Limb (tissue), 2 donors: ENCODE data around the gene CCNQ.

ENCODE experiments used
- DNase-seq, 2 donors: peaks; one replicate each; pipeline ENCODE4 v3.0.0-alpha.2; 2016; ENCODE audit errors: extremely low spot score in 2 of 2

Gene CCNQ

GRCh38 chrX:153596981-153597750 lies 1.8 kb downstream of the CCNQ start:
- DNase-seq = no peak

- no peak for DNase-seq
Measured at GRCh38 chrX:153595859-153596857, 2.8 kb downstream of the CCNQ start.

- DNase-seq = no peak
Measured at GRCh38 chrX:153595387-153595786, 3.6 kb downstream of the CCNQ start.

GRCh38 chrX:153593811-153594500 lies 5.0 kb downstream of the CCNQ start:
- no peak for DNase-seq

- no peak for DNase-seq
Measured at GRCh38 chrX:153592966-153593688, 5.8 kb downstream of the CCNQ start.

GRCh38 chrX:153592091-153592833 lies 6.7 kb downstream of the CCNQ start:
- DNase-seq = no peak

GRCh38 chrX:153590961-153591956 lies 7.7 kb downstream of the CCNQ start:
- peak in 1 of 2 donors; percentile 9 for DNase-seq

- DNase-seq = no peak
Measured at GRCh38 chrX:153588782-153589446, 10.0 kb downstream of the CCNQ start.

GRCh38 chrX:153588021-153588781 lies 10.7 kb downstream of the CCNQ start:
- DNase-seq = no peak

GRCh38 chrX:153587342-153587741 lies 11.6 kb downstream of the CCNQ start:
- no peak for DNase-seq

GRCh38 chrX:153585827-153586226 lies 13.1 kb downstream of the CCNQ start:
- DNase-seq = no peak

GRCh38 chrX:153583433-153583832 lies 15.5 kb downstream of the CCNQ start:
- DNase-seq = no peak

- DNase-seq = peak; percentile 10 to 54
Measured at GRCh38 chrX:153582896-153583295, 16.0 kb downstream of the CCNQ start.

- no peak for DNase-seq
Measured at GRCh38 chrX:153580700-153581386, 18.1 kb downstream of the CCNQ start.

- no peak for DNase-seq
Measured at GRCh38 chrX:153578889-153579288, 20.1 kb downstream of the CCNQ start.

- DNase-seq = no peak
Measured at GRCh38 chrX:153578200-153578835, 20.6 kb downstream of the CCNQ start.

GRCh38 chrX:153576961-153577360 lies 22.0 kb downstream of the CCNQ start:
- no peak for DNase-seq
